Measurements from ENCODE around the gene SLC5A3.
A peak's percentile ranks its signal among the peaks of the same experiment; 100 is the strongest.

Gene SLC5A3

GRCh38 chr21:34043333-34043732 lies 30.0 kb upstream of the SLC5A3 start:
- H3K4me3 ChIP-seq (ENCODE audit: low read length), result no peak overlapping the region
- TF ChIP-seq ZNF274 (IDR thresholded peaks at IDR 0.05; ENCODE audit: low read depth, low read length), result no peak

GRCh38 chr21:34046917-34047316 lies 26.5 kb upstream of the SLC5A3 start:
- no peak for TF ChIP-seq ZNF274 (IDR thresholded peaks at IDR 0.05; ENCODE audit: low read depth, low read length)
- H3K4me3 ChIP-seq (ENCODE audit: low read length), result no peak overlapping the region

DNA sequence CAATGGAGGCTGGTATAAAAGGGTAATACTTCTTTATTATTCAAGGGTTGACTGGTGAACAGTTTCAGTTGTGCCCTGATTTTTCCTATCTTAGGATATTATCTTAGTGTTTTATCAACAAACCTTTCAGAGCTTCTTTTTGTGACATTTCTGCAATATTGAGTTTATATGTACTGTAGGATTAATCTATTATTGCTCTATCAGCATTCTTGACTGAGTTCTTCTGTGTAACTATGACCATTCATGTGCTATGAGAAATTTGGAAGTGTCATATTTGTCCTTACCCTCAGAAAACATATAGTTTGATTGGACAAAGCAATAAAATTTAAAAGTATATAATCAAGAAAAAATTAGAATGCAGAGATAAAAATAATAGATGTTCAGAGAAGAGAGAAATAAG lies 25.5 kb upstream of the SLC5A3 start:
- no peak for TF ChIP-seq ZNF274 (IDR thresholded peaks at IDR 0.05; ENCODE audit: low read depth, low read length)
- H3K4me3 ChIP-seq (ENCODE audit: low read length), result no peak overlapping the region

GRCh38 chr21:34052171-34052570 lies 21.2 kb upstream of the SLC5A3 start:
- TF ChIP-seq ZNF274 (IDR thresholded peaks at IDR 0.05; ENCODE audit: low read depth, low read length), result no peak

GRCh38 chr21:34054259-34054658 lies 19.1 kb upstream of the SLC5A3 start:
- no peak for TF ChIP-seq ZNF274 (IDR thresholded peaks at IDR 0.05; ENCODE audit: low read depth, low read length)
- no peak overlapping the region for H3K4me3 ChIP-seq (ENCODE audit: low read length)

More at GRCh38 chr21:34052171-34052570, 21.2 kb upstream of the SLC5A3 start:
- no peak overlapping the region for H3K4me3 ChIP-seq (ENCODE audit: low read length)

- TF ChIP-seq ZNF274 (IDR thresholded peaks at IDR 0.05; ENCODE audit: low read depth, low read length), result no peak
- no peak overlapping the region for H3K4me3 ChIP-seq (ENCODE audit: low read length)
These were observed 17.8 kb upstream of the SLC5A3 start for GRCh38 chr21:34055615-34056014.

DNA sequence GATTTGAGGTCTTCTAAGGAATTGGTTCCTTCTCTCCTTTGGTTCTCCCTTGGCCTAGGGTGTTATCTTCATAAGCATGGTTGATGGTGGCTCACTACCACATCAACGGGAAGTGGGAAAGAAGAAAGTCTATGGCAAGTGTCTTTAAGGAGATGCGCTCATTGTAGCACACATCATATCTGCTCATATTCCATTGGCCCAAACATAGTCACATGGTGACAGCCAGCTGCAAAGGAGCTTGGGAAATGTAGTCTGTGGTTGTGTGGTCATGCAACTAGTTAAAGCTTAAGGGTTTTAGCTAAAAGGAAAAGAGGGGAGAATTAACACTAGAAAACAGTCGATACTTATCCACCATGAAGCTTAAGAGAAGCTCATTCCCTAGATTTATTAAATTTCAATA lies 11.4 kb upstream of the SLC5A3 start:
- H3K4me3 ChIP-seq (ENCODE audit: low read length), result no peak overlapping the region
- TF ChIP-seq ZNF274 (IDR thresholded peaks at IDR 0.05; ENCODE audit: low read depth, low read length), result no peak

DNA sequence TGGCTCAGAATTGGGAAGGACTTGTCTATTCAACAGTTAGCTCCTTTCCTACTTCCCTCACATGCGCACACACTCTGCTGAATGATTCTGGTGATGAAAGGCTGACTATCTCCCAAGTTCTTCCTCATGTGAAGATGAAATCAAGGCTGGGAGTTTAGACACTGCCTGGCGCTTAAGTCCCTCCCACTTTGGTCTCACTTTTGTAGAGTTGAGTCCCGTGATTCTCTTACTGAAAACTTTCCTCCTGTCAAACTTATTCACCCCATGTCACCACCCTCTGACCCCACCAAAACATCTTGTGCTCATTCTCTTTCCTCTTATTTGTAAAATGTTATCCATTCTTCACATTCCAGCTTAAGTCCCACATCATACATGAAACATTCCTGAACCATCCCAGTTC lies 8.4 kb upstream of the SLC5A3 start:
- H3K4me3 ChIP-seq (ENCODE audit: low read length), result no peak overlapping the region
- no peak for TF ChIP-seq ZNF274 (IDR thresholded peaks at IDR 0.05; ENCODE audit: low read depth, low read length)

DNA sequence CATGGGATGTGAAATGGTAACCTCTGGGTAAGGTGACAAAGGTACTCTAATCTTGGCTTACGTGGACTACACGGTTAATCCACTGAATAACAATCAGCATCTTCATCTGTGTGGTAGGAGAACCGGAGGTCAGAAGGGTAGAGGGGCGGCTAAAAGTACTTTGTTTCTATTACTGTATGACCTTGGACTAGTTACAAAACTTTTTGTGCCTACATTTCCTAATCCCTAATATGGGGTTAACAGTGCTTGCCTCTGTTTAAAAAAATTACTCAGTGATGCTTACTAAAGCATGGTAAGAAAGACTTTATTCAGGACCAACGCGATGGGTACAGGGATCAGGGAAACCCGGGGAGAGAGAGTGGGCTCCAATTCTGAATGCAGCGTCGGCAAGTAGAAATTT lies 1.7 kb upstream of the SLC5A3 start:
- H3K4me3 ChIP-seq (ENCODE audit: low read length), result no peak overlapping the region
- no peak for TF ChIP-seq ZNF274 (IDR thresholded peaks at IDR 0.05; ENCODE audit: low read depth, low read length)

GRCh38 chr21:34072145-34073031 lies 990 bp upstream of the SLC5A3 start:
- H3K4me3 ChIP-seq (ENCODE audit: low read length), result peak overlapping the region; percentile 68; the same call in 1 of the 2 replicates
- TF ChIP-seq ZNF274 (IDR thresholded peaks at IDR 0.05; ENCODE audit: low read depth, low read length), result no peak

- no peak for TF ChIP-seq ZNF274 (IDR thresholded peaks at IDR 0.05; ENCODE audit: low read depth, low read length)
- H3K4me3 ChIP-seq (ENCODE audit: low read length), result peak overlapping the region; percentile 81
These were observed 438 bp downstream of the SLC5A3 start for GRCh38 chr21:34073749-34074282.

- H3K4me3 ChIP-seq (ENCODE audit: low read length), result peak overlapping the region; percentile 81
- TF ChIP-seq ZNF274 (IDR thresholded peaks at IDR 0.05; ENCODE audit: low read depth, low read length), result no peak
These were observed 1.1 kb downstream of the SLC5A3 start for GRCh38 chr21:34074283-34075090.

DNA sequence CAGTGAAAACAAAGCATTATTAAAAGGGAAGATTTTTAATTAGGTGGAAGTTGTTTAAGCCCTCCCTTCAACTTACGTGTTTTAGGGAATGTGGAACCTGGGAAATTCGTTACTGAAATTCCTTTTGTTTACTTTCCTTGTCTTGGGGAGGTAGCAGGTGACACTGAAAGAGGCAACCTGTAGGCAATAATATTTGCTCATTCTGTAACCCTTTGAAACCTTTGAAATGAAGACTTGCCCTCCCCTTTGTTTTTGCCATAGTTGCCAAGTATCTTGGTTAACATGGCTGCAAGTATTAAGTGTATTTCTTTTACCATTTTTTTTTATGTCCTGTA lies 1.7 kb downstream of the SLC5A3 start:
- peak overlapping the region; percentile 81 for H3K4me3 ChIP-seq (ENCODE audit: low read length)
- no peak for TF ChIP-seq ZNF274 (IDR thresholded peaks at IDR 0.05; ENCODE audit: low read depth, low read length)

DNA sequence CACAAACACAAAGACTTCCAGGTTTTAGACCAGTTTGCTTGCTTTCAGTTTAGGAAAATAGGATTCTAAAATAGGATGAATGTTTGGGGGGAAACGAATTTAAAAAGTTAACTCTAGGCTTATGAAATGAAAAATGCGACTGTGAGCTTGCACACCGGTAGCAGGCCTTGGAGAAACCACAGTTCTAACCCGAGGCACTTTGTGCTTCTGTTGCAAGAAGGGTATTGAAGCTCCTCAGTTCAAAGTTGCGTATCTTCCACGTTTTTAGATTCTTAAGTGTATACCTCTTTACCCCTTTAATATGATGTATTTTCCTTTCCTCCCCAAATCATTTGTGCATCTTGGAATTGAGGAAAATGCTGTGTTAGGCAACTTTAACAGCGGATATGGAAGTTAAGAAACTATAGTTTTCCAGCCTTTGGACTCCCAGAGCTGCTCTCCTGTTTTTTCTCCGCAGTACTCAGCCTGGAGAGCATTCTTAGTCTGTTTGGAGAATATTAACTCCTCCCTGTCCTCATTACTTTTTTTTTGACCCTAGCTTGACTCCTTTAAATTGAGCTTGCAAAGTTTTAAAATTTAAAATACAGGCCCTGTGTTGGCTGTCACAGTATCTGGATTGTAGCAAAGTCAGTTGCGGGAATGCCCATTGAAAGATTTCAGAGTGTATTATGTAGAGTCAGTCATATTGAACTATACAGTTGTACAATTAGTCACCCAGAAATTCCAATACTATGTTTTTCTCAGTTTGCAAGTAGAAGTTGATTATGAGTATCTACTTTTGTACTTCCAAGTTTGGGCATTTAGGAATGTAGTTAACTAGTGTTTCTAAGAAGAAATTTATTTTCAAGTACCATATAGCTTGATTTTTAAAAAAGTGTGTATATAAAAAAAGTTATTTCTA lies 2.6 kb downstream of the SLC5A3 start:
- no peak for TF ChIP-seq ZNF274 (IDR thresholded peaks at IDR 0.05; ENCODE audit: low read depth, low read length)
- H3K4me3 ChIP-seq (ENCODE audit: low read length), result peak overlapping the region; percentile 58

All from GM08714 (cell line).